Bronchial epithelial cell (primary cell): ENCODE measurements around the gene SLC22A3. TPM values are rescaled to one million over a fixed set of nuclear protein-coding genes. Genes with fewer than 3 reads are reported as not detected.

Experiments
- DNase-seq: peaks from one replicate; pipeline ENCODE4 v3.0.0-alpha.2; 2010; ENCODE audit warnings: low read depth
- FAIRE-seq: peaks from 2 replicates; lab custom pipeline; 2011; peaks lifted over from hg19 to GRCh38; lab: Jason Lieb, UNC
- H3K27me3 ChIP-seq: 2 replicates; pipeline ENCODE4 v1.5.1; 2011; ENCODE audit warnings: low read length; ENCODE audit not compliant: control insufficient read depth, insufficient read depth
- H3K36me3 ChIP-seq: 2 replicates; pipeline ENCODE4 v1.5.1; 2011; ENCODE audit warnings: low read length; ENCODE audit not compliant: control insufficient read depth, insufficient read depth
- H3K4me3 ChIP-seq: 2 replicates; pipeline ENCODE4 v1.5.1; 2011; ENCODE audit warnings: mild to moderate bottlenecking, low read depth, low read length, control low read depth
- CTCF ChIP-seq: IDR thresholded peaks from 2 replicates; pipeline ENCODE4 v1.5.1; 2011; ENCODE audit warnings: mild to moderate bottlenecking, moderate library complexity, low read length, control low read depth, inconsistent platforms; ENCODE audit not compliant: insufficient read depth, severe bottlenecking
- total RNA-seq: library from RNA; depleted of rRNA; stranded (reverse); fragments of >200 nt; gene quantifications from 2 replicates; pipeline ENCODE4 v1.2.1, GENCODE V29; 2014

SLC22A3 gene
- total RNA-seq, 1 donor from 2014 or later, result 8.2 TPM

DNA sequence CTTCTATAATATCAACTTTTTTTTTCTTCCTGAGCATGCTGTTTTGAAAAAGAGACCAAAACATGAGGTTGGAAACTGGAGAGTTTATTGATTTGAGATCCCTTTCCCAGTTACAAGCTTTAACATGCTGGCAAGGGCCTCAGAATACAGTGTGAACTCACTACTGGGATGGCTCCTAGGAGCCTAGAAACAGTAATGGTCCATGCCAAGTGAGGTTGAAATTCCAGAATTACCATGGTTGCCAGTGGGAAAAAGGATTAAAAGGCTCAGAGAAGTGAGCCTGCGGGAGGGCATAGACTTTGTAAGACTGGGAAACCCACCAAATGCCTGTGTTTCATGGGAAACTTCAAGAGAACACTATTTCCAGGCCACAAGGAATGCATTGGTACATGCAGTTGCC, 28.9 kb upstream of the SLC22A3 start:
- DNase-seq, result no peak
- no peak for FAIRE-seq
- Histone ChIP-seq H3K4me3 (no peak overlapping the region), H3K27me3 (no peaks in the 10 kb centered on the region), H3K36me3 (no peaks in the 10 kb centered on the region)
- TF ChIP-seq CTCF, result no peak

GRCh38 chr6:160321729-160322505, 26.3 kb upstream of the SLC22A3 start:
- Histone ChIP-seq H3K27me3 (no peaks in the 10 kb centered on the region), H3K4me3 (no peak overlapping the region), H3K36me3 (no peaks in the 10 kb centered on the region)
- FAIRE-seq (peak; percentile 7), DNase-seq (no peak)
- TF ChIP-seq CTCF, result no peak

- Histone ChIP-seq H3K27me3 (no peaks in the 10 kb centered on the region), H3K36me3 (no peaks in the 10 kb centered on the region), H3K4me3 (no peak overlapping the region)
- DNase-seq, result no peak
- no peak for FAIRE-seq
- TF ChIP-seq CTCF, result no peak
These were observed 20.2 kb upstream of the SLC22A3 start for GRCh38 chr6:160327981-160328380.

GRCh38 chr6:160328447-160328846, 19.7 kb upstream of the SLC22A3 start:
- Histone ChIP-seq H3K27me3 (no peaks in the 10 kb centered on the region), H3K4me3 (no peak overlapping the region), H3K36me3 (no peaks in the 10 kb centered on the region)
- no peak for TF ChIP-seq CTCF
- FAIRE-seq (no peak), DNase-seq (no peak)

- no peak for TF ChIP-seq CTCF
- Histone ChIP-seq H3K27me3 (no peaks in the 10 kb centered on the region), H3K4me3 (no peak overlapping the region), H3K36me3 (no peaks in the 10 kb centered on the region)
- FAIRE-seq, result no peak
- no peak for DNase-seq
These were observed 19.0 kb upstream of the SLC22A3 start for GRCh38 chr6:160329188-160329587.

- DNase-seq, result no peak
- no peaks in the 10 kb centered on the region for H3K36me3 ChIP-seq
- H3K27me3 ChIP-seq, result no peaks in the 10 kb centered on the region
- FAIRE-seq, result no peak
- TF ChIP-seq CTCF, result no peak
- no peak overlapping the region for H3K4me3 ChIP-seq
These were observed 17.6 kb upstream of the SLC22A3 start for GRCh38 chr6:160330619-160331018.
